CD4-positive, alpha-beta T cell (primary cell): ENCODE results near the gene KRT5. TPM values are rescaled to one million over a fixed set of nuclear protein-coding genes. Genes with fewer than 3 reads are reported as not detected.

Experiments used
- ATAC-seq: fragments of 200-7000 bp; cut with Tn5 transposase; one replicate; pipeline ENCODE4 v1.10.0; 2022; ENCODE audit warnings: mild to moderate bottlenecking; ENCODE audit not compliant: poor library complexity
- CTCF ChIA-PET: fragments of 350-600 bp; sonication (Branson Sonifier 250); formaldehyde crosslinking; loops from one replicate; lab custom pipeline; 2021; ENCODE audit warnings: antibody characterized with exemption, inconsistent platforms; lab: Charles Lee
- POLR2A ChIA-PET: fragments of 350-600 bp; sonication (Branson Sonifier 250); formaldehyde crosslinking; loops from one replicate; lab custom pipeline; 2021; ENCODE audit warnings: antibody characterized with exemption, inconsistent platforms; lab: Charles Lee
- DNase-seq, 14 experiments: peaks; one replicate each; pipeline ENCODE4 v3.0.0-alpha.2; 2013 to 2020; ENCODE audit warnings: mixed read lengths in 2 of 14
- H3K27ac ChIP-seq, 2 donors: one replicate each; pipeline versions ENCODE4 v1.5.1 to v1.7.0; 2013; ENCODE audit warnings: low read length in 2 of 2, low read depth in 1 of 2, mild to moderate bottlenecking in 1 of 2
- H3K27me3 ChIP-seq, 2 experiments: 1 replicate in 1 of 2; 2 replicates in 1 of 2; pipeline versions ENCODE4 v1.6.1 to v1.7.0; 2013; ENCODE audit warnings: low read length in 2 of 2, control low read depth in 1 of 2, mild to moderate bottlenecking in 1 of 2, moderate library complexity in 1 of 2; ENCODE audit not compliant: insufficient read depth in 2 of 2, control insufficient read depth in 1 of 2
- H3K36me3 ChIP-seq: one replicate; pipeline ENCODE4 v1.6.1; 2013; ENCODE audit warnings: low read length, control low read depth; ENCODE audit not compliant: insufficient read depth
- H3K4me1 ChIP-seq: one replicate; pipeline ENCODE4 v1.6.1; 2013; ENCODE audit warnings: low read length, control low read depth; ENCODE audit not compliant: insufficient read depth
- H3K4me3 ChIP-seq: one replicate; pipeline ENCODE4 v1.5.1; 2013; ENCODE audit warnings: mild to moderate bottlenecking, low read length, moderate library complexity
- H3K9me3 ChIP-seq, 2 experiments: 1 replicate in 1 of 2; 2 replicates in 1 of 2; pipeline versions ENCODE4 v1.6.1 to v1.7.0; 2013; ENCODE audit warnings: low read length in 2 of 2, mild to moderate bottlenecking in 2 of 2, control low read depth in 1 of 2, moderate library complexity in 1 of 2; ENCODE audit not compliant: control insufficient read depth in 1 of 2, insufficient read depth in 1 of 2
- H3K27ac Mint-ChIP-seq: one replicate; pipeline ENCODE4 v1.8.0; 2020; ENCODE audit warnings: mixed read lengths
- H3K27me3 Mint-ChIP-seq: one replicate; pipeline ENCODE4 v1.8.0; 2021; ENCODE audit warnings: mixed read lengths
- H3K36me3 Mint-ChIP-seq: one replicate; pipeline ENCODE4 v1.8.0; 2021; ENCODE audit warnings: low read depth, mixed read lengths
- H3K4me1 Mint-ChIP-seq: one replicate; pipeline ENCODE4 v1.8.0; 2021; ENCODE audit warnings: low read depth, mixed read lengths
- H3K4me3 Mint-ChIP-seq: one replicate; pipeline ENCODE4 v1.8.0; 2020; ENCODE audit warnings: mild to moderate bottlenecking, mixed read lengths
- H3K9me3 Mint-ChIP-seq: one replicate; pipeline ENCODE4 v1.8.0; 2020; ENCODE audit warnings: mixed read lengths
- CTCF ChIP-seq: fragments of 200-600 bp; IDR thresholded peaks from one replicate; pipeline ENCODE4 v1.8.0; 2022; ENCODE audit warnings: antibody characterized with exemption, mild to moderate bottlenecking
- intact Hi-C, 2 experiments: fragments of 100-400 bp; cut with DNase I in 1 of 2; cut with micrococcal nuclease in 1 of 2; formaldehyde crosslinking; loops; one replicate each; pipeline versions ENCODE4 v1.15.1 to v1.9.0; 2023 to 2025; cut with DNase I, micrococcal nuclease
- total RNA-seq, 174 experiments: library from RNA in 2 of 174; stranded (reverse) in 2 of 174; gene quantifications; one replicate each; pipeline ENCODE4 v1.2.3 and lab custom pipeline; 2021 to 2026

KRT5 gene
- total RNA-seq, 2 experiments from 2014 or later = 0.60 to 0.81 TPM

GRCh38 chr12:52552681-52553195 is 32.5 kb upstream of the KRT5 start, which contains the start of gene KRT71:
TSS of gene KRT71 (minus strand) at chr12:52553145. CDS start at chr12:52553077, 68 bp downstream.
- Mint-ChIP-seq H3K27ac (no peak within 1 kb of the TSS), H3K9me3 (no peaks in the 10 kb centered on the region), H3K4me3 (no peak within 1 kb of the TSS), H3K27me3 (no peaks in the 10 kb centered on the region), H3K4me1 (no peaks in the 10 kb centered on the region), H3K36me3 (no peaks in the 10 kb centered on the region)
- peaks cover 5% of the 10 kb centered on the region for H3K4me1 ChIP-seq
- DNase-seq (no peak), ATAC-seq (no peak)
- H3K9me3 ChIP-seq = no peaks in the 10 kb centered on the region
- ChIA-PET CTCF (no interaction called here), POLR2A (no interaction called here)
- TF ChIP-seq CTCF = no peak
- no peaks in the 10 kb centered on the region for H3K27me3 ChIP-seq
- no peaks in the 10 kb centered on the region for H3K36me3 ChIP-seq
- intact Hi-C loops = no loop called here
- H3K4me3 ChIP-seq = no peak within 1 kb of the TSS
- H3K27ac ChIP-seq = no peak within 1 kb of the TSS

- Mint-ChIP-seq H3K4me3 (no peak overlapping the region), H3K27ac (no peak overlapping the region), H3K27me3 (no peaks in the 10 kb centered on the region), H3K9me3 (no peaks in the 10 kb centered on the region), H3K36me3 (no peaks in the 10 kb centered on the region), H3K4me1 (no peaks in the 10 kb centered on the region)
- DNase-seq (no peak), ATAC-seq (no peak)
- Histone ChIP-seq H3K27ac (no peak overlapping the region), H3K4me1 (peaks cover 2% of the 10 kb centered on the region), H3K36me3 (no peaks in the 10 kb centered on the region), H3K4me3 (no peak overlapping the region), H3K27me3 (no peaks in the 10 kb centered on the region), H3K9me3 (no peaks in the 10 kb centered on the region)
- ChIA-PET CTCF (no interaction called here), POLR2A (no interaction called here)
- intact Hi-C loops = no loop called here
- no peak for TF ChIP-seq CTCF
Observed at GRCh38 chr12:52552055-52552454, 31.9 kb upstream of the KRT5 start.

GRCh38 chr12:52551216-52551865 is 31.1 kb upstream of the KRT5 start:
- H3K27me3 ChIP-seq = no peaks in the 10 kb centered on the region
- ATAC-seq = no peak
- H3K36me3 Mint-ChIP-seq = no peaks in the 10 kb centered on the region

More at GRCh38 chr12:52551216-52551865, 31.1 kb upstream of the KRT5 start:
- H3K27ac Mint-ChIP-seq = no peak overlapping the region
- no peaks in the 10 kb centered on the region for H3K4me1 Mint-ChIP-seq
- Histone ChIP-seq H3K9me3 (no peaks in the 10 kb centered on the region), H3K36me3 (no peaks in the 10 kb centered on the region), H3K4me1 (peaks cover 2% of the 10 kb centered on the region), H3K27ac (no peak overlapping the region), H3K4me3 (no peak overlapping the region)
- H3K9me3 Mint-ChIP-seq = no peaks in the 10 kb centered on the region
- no peak for DNase-seq
- no peaks in the 10 kb centered on the region for H3K27me3 Mint-ChIP-seq
- POLR2A ChIA-PET = no interaction called here
- intact Hi-C loops = no loop called here
- no peak for TF ChIP-seq CTCF
- CTCF ChIA-PET = no interaction called here
- no peak overlapping the region for H3K4me3 Mint-ChIP-seq
